ELR (cell line): ENCODE data around the gene ATXN10.
"Not testable (repeated sequence)": the region's sequence is repeated elsewhere in the genome, so short reads cannot be mapped to it uniquely, and the experiment has no call there.

ENCODE experiments used
- DNase-seq: peaks from one replicate; pipeline ENCODE4 v3.0.0-alpha.2; 2015; ENCODE audit warnings: low read depth

The ATXN10 gene

DNA sequence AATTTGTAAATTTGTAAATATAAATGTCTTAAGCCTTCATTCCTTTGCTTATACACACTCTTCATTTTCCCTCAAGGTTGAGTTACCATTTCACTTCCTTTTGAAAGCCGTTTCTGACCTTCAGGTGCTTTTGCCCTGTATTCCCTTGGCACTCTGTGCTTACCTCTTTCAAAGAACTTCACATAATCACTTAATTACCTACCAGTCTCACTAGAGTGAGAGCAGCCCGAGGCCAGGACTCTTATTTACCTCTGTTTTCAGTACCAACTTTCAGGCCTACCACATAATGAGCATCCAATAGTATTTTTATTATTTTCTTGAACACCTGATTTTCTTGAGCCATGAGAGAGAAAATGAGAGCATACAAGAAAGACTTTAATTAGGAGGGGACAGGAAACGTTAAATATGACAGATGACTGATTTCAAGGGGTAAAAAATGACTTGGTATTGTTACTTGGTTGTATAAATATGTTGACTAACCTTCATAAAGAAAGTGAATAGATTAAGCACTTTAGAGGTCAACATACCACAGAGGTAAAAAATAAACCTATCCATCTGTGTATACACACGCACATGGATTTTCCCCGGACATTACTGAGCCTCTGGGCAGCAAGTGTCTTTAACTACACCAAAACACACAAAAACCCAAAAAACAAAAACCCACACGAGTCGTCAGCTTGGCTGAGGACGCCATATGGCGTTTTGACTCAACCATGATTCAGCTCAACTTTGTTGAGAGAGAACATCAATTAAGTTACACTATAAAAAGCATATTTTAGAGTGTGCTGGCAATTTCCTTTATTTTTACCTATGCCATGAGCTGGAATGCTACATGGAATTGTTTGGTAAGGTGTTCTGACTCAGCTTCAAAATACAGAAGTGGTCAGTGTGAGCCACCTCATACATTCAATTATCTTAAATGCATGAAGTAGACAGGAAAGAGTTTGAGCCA, 7.6 kb downstream of the ATXN10 start:
- peak; percentile 93 for DNase-seq

DNA sequence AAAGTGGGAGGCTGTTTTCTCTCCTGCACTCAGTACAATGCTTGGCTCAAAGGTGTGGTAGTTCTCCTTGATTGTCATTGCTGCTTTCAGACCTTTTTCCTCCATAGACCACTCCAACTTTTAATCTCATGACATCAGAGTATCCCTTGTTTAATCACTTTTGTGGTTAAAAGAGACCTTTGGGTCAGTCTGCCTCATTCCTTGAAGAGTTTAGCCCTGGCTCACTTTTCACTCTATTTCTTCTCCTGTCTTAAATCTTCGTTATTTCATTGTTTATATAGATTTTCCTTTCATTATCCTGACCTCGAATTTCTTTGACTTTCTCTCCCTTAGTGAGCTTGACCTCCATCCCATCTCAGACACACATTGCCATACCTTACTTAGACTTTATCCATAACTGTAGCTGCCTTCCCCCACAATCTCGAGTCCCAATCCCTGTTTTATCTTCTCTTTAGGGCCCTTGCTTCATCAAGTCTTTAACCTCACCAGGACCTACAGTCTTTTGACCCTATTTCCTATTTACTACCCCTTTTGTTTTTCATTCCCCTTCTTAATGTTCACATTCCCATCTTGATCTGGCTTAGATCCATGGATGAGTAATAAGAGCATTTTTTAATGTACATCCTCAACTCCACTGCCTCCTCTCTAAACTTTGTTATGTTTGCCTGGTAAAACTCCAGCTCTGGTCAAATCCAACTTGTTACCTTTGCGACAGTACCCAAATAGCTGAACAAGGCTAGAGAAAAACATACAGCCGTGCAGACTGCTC, 9.5 kb downstream of the ATXN10 start:
- DNase-seq: peak; percentile 85

DNA sequence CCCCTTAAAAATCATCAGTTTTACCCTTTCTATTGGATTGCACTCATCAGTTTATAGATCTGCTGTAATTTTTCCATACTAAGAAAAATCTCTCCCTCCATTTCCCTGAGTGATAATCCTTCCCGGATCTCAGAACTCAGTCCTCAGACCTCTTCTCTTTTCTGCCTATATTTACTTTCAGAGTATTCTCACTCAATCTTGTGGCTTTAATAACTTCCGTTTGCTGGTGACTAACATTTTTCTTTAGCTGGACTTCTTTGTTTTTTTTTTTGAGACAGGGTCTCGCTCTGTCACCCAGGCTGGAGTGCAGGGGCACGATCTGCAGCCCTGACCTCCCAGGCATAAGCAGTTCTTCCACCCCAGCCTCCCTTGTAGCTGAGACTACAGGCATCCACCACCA, 10.4 kb downstream of the ATXN10 start:
- peak; percentile 67 for DNase-seq

DNA sequence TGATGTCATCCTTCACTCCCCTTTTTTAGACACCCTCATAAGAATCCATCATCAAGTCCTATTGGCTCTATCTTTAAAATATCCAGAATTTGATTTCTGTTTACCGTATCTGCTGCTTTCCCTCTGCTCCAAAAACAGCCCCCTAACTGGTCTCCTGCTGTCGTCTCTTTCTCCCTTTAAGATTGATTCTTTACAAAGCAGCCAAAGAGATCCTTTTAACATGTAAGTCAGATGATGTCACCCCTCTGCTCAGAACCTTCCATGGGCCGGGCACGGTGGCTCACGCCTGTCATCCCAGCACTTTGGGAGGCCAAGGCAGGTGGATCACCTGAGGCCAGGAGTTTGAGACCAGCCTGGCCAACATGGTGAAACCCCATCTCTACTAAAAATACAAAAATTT, 11.1 kb downstream of the ATXN10 start:
- not testable (repeated sequence) for DNase-seq

DNA sequence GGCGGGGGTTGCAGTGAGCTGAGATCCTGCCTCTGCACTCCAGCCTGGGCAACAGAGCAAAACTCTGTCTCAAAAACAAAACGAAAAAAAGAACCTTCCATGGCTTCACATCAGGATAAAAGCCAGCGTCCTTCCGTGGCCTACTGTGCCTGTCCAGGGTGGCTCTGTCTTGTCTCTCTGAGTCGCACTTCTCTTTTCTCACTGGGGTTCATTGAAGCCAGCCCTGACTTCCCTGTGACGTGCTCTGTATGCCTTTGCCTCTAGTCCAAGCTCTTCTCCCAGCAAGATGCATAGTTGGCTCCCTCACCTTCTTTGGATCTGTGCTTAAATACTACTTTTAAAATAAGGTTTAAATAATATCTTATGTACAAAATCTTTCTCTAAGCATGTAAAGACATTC, 11.6 kb downstream of the ATXN10 start:
- DNase-seq: no peak

GRCh38 chr22:45683680-45684079, 12.0 kb downstream of the ATXN10 start:
- no peak for DNase-seq

GRCh38 chr22:45684169-45684568, 12.5 kb downstream of the ATXN10 start:
- no peak for DNase-seq

DNA sequence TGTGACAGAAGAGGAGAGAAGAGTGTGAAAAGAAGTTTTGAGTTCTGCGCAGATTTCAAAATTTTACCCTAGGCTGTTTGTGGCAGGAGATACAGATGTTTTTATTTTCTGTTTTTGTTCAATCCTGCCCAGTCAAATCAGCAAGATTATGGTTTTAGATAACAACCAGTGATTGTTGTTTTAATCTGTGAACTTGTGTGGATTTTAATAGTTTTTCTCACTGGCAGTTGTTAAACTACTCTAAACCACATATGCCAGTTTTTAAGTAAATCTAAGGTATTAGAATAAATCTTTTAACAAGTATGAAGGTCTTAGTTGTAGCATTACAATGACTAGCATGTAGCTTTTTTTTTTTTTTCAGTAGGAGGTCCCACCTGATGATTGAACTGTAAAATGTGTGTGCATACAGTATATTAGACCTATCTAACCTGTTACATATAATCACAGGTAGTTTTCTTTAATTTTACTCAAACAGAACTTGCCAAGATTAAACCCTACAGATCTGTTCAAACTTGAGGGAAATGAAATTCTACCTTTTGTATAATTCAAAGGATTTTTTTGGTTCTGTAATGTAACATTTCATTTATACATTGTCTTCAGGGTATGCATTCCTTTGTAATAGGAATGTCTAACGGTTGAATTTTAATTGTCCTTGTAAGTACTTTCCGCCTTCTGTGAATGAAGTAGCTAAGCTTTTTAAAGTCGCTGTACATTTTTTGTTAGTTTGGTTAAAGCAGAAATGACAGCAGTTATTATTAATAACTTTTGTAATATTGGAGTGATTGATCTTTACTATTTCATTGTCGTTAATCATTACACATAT, 13.3 kb downstream of the ATXN10 start:
- DNase-seq: no peak

DNA sequence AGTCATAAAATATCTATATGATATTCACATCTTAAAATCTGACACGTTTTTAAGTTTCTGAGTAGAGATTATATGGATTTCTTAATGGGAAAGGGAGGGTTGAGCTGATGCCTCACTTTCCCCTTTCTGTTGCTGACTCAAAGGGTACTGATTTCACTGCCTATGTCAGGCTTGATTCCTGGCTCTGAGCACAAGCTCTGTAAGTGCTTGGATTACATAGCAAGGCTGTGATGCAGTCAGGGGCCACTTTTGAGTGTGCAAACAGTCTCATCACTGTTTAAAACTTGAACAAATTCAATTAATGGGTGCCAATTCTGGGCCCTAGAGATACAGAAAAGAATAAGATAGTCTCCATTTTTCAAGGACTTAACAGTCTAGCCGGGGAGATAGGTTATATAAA, 14.4 kb downstream of the ATXN10 start:
- DNase-seq: peak; percentile 44

DNA sequence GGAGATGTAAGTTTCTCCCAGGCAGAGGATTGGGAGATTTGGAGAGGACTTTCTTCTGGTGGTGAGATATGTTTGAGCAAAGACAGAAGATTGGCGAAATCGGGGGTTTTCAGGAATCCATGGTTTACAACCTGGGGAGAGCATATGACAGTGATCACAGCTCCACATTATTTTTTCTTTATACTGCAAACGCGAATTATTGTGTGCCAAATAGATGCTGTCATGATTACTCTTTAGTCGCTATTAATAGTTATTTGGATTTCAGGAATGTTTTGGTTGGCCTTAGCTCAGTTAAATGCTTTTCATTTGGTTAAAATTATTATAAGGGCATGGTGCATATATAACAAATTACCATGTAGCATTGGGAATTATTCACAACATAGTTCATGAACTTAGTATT, 15.2 kb downstream of the ATXN10 start:
- no peak for DNase-seq

DNA sequence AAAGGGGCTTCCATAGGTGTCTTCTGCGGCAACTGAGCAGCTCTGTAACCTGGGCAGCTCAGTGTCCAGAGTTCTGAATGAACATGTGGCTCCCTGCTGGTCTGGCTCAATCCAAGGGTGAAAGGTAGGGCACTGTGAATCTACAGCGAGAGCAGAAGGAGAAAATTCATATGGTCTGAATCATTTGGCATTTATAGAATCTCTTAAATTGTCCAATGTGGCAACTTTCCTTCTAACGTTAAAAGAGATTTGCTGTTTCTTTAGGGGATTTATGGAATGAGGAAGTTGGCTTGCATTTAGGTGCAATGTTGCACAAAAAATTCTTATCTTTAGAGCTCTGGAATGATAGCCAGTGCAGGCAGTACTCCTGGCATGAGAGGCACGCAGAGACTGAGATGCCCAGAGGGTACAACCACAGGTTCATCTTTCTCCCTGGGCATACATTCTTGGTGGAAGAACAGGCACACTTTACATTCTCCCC, 17.0 kb downstream of the ATXN10 start:
- peak; percentile 95 for DNase-seq

DNA sequence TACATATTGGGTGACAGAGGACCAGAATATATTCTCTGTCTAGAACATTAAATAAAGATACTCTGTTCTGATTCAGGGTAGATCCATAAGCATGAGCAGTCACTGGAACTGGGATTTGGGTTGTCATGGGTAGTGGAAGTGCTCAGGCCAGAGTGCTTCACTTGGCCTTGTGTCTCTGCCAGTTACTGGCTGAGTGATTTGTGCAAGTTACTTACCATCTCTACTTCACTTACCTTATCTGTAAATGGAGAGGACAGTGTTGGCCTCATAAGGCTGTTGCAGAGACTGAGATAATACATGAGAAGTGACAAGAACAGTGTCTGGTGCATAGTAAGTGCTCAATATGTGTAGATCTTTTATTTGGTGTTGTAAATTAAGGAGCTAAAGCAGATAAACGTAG, 17.6 kb downstream of the ATXN10 start:
- no peak for DNase-seq

DNA sequence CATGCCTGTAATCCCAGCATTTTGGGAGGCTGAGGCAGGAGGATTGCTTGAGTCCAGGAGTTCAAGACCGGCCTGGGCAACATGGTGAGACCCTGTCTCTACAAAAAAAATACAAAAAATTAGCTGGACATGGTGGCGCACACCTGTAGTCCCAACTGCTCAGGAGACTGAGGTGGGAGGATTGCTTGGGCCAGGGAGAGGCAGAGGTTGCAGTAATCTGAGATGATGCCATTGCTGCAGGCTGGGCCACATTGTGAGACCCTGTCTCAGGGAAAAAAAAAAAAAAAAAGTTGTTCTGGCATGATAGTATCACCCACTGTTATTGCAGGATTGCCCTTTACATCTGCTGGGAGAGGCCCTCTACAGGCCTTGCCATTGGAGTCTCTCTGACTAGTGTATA, 18.4 kb downstream of the ATXN10 start:
- DNase-seq: no peak

- DNase-seq: peak; percentile 68
Observed at GRCh38 chr22:45692549-45692948, 20.9 kb downstream of the ATXN10 start.

- DNase-seq: no peak
Observed at GRCh38 chr22:45693835-45694234, 22.2 kb downstream of the ATXN10 start.

- no peak for DNase-seq
Observed at GRCh38 chr22:45696227-45696626, 24.6 kb downstream of the ATXN10 start.

DNA sequence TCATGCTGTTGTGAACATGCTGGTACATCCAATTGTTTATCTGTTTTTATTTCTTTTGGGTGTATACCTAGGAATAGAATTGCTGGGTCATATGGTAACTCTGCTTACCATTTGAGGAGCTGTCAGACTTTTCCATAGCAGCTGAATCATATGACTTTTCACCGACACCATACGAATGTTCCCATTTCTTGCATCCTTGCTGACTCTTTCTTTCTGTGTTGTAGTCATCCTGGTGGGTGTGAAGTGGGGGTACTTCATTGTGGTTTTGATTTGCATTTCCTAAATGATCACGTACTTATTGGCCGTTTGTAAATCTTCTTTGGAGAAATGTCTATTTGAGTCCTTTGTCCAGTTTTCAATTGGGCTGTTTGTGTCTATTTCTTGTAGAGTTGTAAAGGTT, 26.5 kb downstream of the ATXN10 start:
- no peak for DNase-seq

GRCh38 chr22:45702981-45703380, 31.3 kb downstream of the ATXN10 start:
- no peak for DNase-seq

- no peak for DNase-seq
Observed at GRCh38 chr22:45703758-45704157, 32.1 kb downstream of the ATXN10 start.

- DNase-seq: no peak
Observed at GRCh38 chr22:45704648-45705047, 33.0 kb downstream of the ATXN10 start.

DNA sequence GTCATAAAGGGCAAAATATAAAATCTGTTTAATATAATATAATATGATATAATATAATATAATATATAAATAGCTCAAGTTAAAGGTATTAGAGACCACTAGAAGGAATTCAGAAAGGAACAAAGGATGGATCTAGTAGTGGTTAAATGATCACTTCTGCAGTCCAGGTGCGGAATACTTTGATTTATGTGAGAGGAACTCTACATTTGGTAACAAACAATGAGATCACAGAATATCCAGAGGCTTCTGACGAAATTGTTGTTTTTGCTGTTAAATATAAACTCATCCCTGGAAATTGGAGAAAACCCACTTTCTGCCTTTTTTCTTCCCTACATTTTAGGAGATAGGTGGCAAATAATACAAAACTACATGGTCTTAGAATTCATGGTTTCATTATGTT, 36.0 kb downstream of the ATXN10 start:
- DNase-seq: no peak

DNA sequence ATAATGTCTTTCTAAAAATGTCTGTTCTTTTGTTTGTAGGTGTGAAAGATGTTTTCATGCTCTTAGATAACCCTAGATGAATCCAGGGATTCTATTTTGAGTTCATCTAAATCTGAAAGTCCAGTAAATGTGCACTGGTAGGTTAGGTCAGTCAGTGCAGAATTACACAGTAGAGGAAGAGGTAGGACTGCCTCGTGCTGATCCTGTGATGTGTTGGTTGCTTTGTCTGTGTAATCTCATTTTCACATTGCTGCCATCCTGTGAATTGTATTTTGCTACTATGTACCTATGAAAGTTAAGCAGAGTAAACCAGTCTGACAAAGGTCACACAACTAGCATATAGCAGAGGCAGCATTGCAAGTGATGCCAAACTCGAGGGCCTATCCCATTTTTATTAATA, 36.5 kb downstream of the ATXN10 start:
- no peak for DNase-seq
